K562 (cell line): ENCODE data around the gene CEP192. TPM values are rescaled to one million over a fixed set of nuclear protein-coding genes. Genes with fewer than 3 reads are reported as not detected.

ENCODE experiments used
- CGGBP1 ChIP-seq: fragments of 250-450 bp; sonication (Bioruptor Pico); IDR thresholded peaks from 2 replicates; pipeline ENCODE4 v1.9.0; 2021; ENCODE audit warnings: mild to moderate bottlenecking
- E2F1 ChIP-seq: sonication (generic); formaldehyde crosslinking; IDR thresholded peaks from 2 replicates; pipeline ENCODE4 v1.8.1; 2023; ENCODE audit warnings: mild to moderate bottlenecking, missing genetic modification reagents, moderate library complexity
- IRF2 ChIP-seq: sonication (generic); formaldehyde crosslinking; IDR thresholded peaks from 2 replicates; pipeline ENCODE4 v1.8.1; 2022; ENCODE audit warnings: mild to moderate bottlenecking, missing genetic modification reagents
- NFIC ChIP-seq: fragments of 450-650 bp; IDR thresholded peaks from 2 replicates; pipeline ENCODE4 v1.6.1; 2017; ENCODE audit warnings: mild to moderate bottlenecking, inconsistent platforms
- SIN3B ChIP-seq: fragments of 450-650 bp; IDR thresholded peaks from 2 replicates; pipeline ENCODE4 v1.6.1; 2017; ENCODE audit warnings: low read depth, mild to moderate bottlenecking, moderate library complexity
- SP1 ChIP-seq: sonication (generic); formaldehyde crosslinking; IDR thresholded peaks from 2 replicates; pipeline ENCODE4 v1.8.1; 2022; ENCODE audit warnings: mild to moderate bottlenecking, missing genetic modification reagents
- TAL1 ChIP-seq: fragments of 450-650 bp; IDR thresholded peaks from 2 replicates; pipeline ENCODE4 v1.6.1; 2016; ENCODE audit warnings: mild to moderate bottlenecking
- TEAD1 ChIP-seq, 2 experiments: fragments of 450-650 bp in 1 of 2; sonication (generic) in 1 of 2; formaldehyde crosslinking; IDR thresholded peaks; 2 replicates each; pipeline versions ENCODE4 v1.4.0 to v1.8.0; 2020 to 2022; ENCODE audit warnings: mild to moderate bottlenecking in 2 of 2, missing genetic modification reagents in 1 of 2
- VEZF1 ChIP-seq: fragments of 200-800 bp; sonication (Bioruptor generic); IDR thresholded peaks from 2 replicates; pipeline ENCODE4 v1.6.1; 2017; ENCODE audit warnings: missing genetic modification characterization, missing compliant biosample characterization
- ZBTB2 ChIP-seq: fragments of 450-650 bp; IDR thresholded peaks from 2 replicates; pipeline ENCODE4 v1.6.1; 2016; ENCODE audit warnings: antibody characterized with exemption
- ZBTB33 ChIP-seq: sonication (generic); formaldehyde crosslinking; IDR thresholded peaks from 2 replicates; pipeline ENCODE4 v1.8.1; 2023; ENCODE audit warnings: mild to moderate bottlenecking, missing genetic modification reagents
- ZNF76 ChIP-seq: fragments of 250-450 bp; sonication (Bioruptor Pico); IDR thresholded peaks from 2 replicates; pipeline ENCODE4 v1.4.0; 2020; ENCODE audit warnings: mild to moderate bottlenecking, moderate library complexity, borderline replicate concordance
- ZSCAN29 ChIP-seq: fragments of 450-650 bp; IDR thresholded peaks from 2 replicates; pipeline ENCODE4 v1.6.1; 2017
- polyA plus RNA-seq, 8 experiments: library from polyadenylated mRNA; depleted of rRNA in 4 of 8; stranded (reverse) in 5 of 8; unstranded in 3 of 8; fragments of >200 nt; fragmentation: Nextera tagmentation in 2 of 8; fragmentation: Illumina TruSeq in 1 of 8; extraction: Ambion mirVana in 2 of 8; extraction: Trizol in 1 of 8; gene quantifications; 2 replicates each; pipeline versions ENCODE4 v1.2.1 to v1.2.3, GENCODE V29; 2011 to 2014; ENCODE audit warnings: inconsistent platforms in 1 of 8, missing spikeins in 1 of 8
- total RNA-seq, 7 experiments: library from RNA; depleted of rRNA in 6 of 7; stranded (reverse); fragments of >200 nt in 6 of 7; fragmentation: Illumina TruSeq in 2 of 7; extraction: Trizol in 2 of 7; gene quantifications; 2 replicates each; pipeline versions ENCODE4 v1.2.1 to v1.2.3, GENCODE V29; 2011 to 2021; ENCODE audit warnings: low replicate concordance in 1 of 7

Gene CEP192
- total and polyA plus RNA-seq, 9 of the 15 experiments (the other 6 are each of a cell fraction or from before 2014, with no cell fraction given): 14.4 to 54.4 (median 35.8) TPM

GRCh38 chr18:12948050-12948804 lies 42.9 kb upstream of the CEP192 start (continued):
- TF ChIP-seq ZNF76 (CRISPR knock-in tag) (peak; percentile 76; the same call in 1 of the 2 replicates), VEZF1 (CRISPR knock-in tag) (peak; percentile 83), E2F1 (peak; percentile 89; the same call in 1 of the 2 replicates), CGGBP1 (CRISPR knock-in tag) (peak; percentile 87), TAL1 (no peak), ZBTB2 (peak; percentile 54; the same call in 1 of the 2 replicates), IRF2 (peak; percentile 92), ZBTB33 (CRISPR knock-in tag) (peak; percentile 81), TEAD1 (CRISPR knock-in tag; IDR thresholded peaks at IDR 0.05) (peak in 1 of 2 experiments; percentile 95; a peak in 3 of 4 replicates), SP1 (CRISPR knock-in tag) (peak; percentile 85), SIN3B (no peak), NFIC (peak; percentile 70), ZSCAN29 (no peak)
- TF ChIP-seq, all 486 proteins: peak for 183
